Measurements from ENCODE around the gene OTOL1.

DNA sequence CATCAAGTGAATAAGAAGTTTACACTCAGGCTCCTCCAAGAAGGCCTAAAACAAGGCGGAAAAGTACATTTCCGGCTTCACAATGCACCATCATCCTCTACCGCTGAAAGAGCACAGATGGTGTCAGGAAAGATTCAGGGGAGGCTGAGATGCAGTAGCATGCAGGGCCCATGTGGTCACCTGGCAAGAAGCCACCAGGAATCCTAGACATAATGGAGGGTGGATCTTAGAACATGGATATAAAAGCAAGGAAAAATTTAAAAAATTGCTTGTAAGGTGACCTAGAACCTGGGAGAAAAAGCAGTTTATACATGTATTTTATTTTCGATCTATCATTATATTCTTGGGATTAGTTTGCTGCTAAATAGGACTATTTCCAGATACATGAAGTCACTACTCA is 21.9 kb upstream of the OTOL1 start:
- TF ChIP-seq POLR2A (IDR thresholded peaks at IDR 0.05) = no peak
- TF ChIP-seq, protein P1, sequence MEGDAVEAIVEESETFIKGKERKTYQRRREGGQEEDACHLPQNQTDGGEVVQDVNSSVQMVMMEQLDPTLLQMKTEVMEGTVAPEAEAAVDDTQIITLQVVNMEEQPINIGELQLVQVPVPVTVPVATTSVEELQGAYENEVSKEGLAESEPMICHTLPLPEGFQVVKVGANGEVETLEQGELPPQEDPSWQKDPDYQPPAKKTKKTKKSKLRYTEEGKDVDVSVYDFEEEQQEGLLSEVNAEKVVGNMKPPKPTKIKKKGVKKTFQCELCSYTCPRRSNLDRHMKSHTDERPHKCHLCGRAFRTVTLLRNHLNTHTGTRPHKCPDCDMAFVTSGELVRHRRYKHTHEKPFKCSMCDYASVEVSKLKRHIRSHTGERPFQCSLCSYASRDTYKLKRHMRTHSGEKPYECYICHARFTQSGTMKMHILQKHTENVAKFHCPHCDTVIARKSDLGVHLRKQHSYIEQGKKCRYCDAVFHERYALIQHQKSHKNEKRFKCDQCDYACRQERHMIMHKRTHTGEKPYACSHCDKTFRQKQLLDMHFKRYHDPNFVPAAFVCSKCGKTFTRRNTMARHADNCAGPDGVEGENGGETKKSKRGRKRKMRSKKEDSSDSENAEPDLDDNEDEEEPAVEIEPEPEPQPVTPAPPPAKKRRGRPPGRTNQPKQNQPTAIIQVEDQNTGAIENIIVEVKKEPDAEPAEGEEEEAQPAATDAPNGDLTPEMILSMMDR (IDR thresholded peaks at IDR 0.05 in 4 of 5, conservative IDR thresholded peaks at IDR 0.05 in 1 of 5) = no peak

All from gastrocnemius medialis (tissue), 4 donors.